Panc1 (cell line): ENCODE measurements around the gene DIS3L2. TPM values are rescaled to one million over a fixed set of nuclear protein-coding genes. Genes with fewer than 3 reads are reported as not detected.

Source experiments
- ATAC-seq: fragments of 200-7000 bp; cut with Tn5 transposase; 2 replicates; pipeline ENCODE4 v1.9.1; 2020; ENCODE audit warnings: mild to moderate bottlenecking, moderate library complexity
- BruUV-seq: library from RNA; stranded (reverse); fragments of 400-500 nt; replicated peaks from 2 replicates; lab custom pipeline; 2021; lab: Mats Ljungman, UMichigan
- CTCF ChIA-PET: fragments of 300-600 bp; sonication (Branson Sonifier 250); formaldehyde crosslinking; loops from one replicate; lab custom pipeline; 2022; ENCODE audit warnings: antibody characterized with exemption; lab: Charles Lee
- POLR2A ChIA-PET: fragments of 300-600 bp; sonication (Branson Sonifier 250); formaldehyde crosslinking; loops from one replicate; lab custom pipeline; 2022; ENCODE audit warnings: antibody characterized with exemption; lab: Charles Lee
- DNase-seq: peaks from one replicate; pipeline ENCODE4 v3.0.0-alpha.2; 2010; ENCODE audit warnings: low read depth, low spot score
- H3K27ac ChIP-seq: 2 replicates; pipeline ENCODE4 v1.5.1; 2011; ENCODE audit warnings: mild to moderate bottlenecking, low read length, inconsistent platforms
- H3K27me3 ChIP-seq: fragments of 200-500 bp; sonication (Bioruptor generic); 2 replicates; pipeline ENCODE4 v1.6.0; 2014; ENCODE audit warnings: low read length, inconsistent platforms; ENCODE audit not compliant: control insufficient read depth, insufficient read depth
- H3K36me3 ChIP-seq: fragments of 200-500 bp; sonication (Bioruptor generic); 2 replicates; pipeline ENCODE4 v1.5.1; 2014; ENCODE audit warnings: inconsistent platforms, mild to moderate bottlenecking, low read length, moderate library complexity; ENCODE audit not compliant: control insufficient read depth, insufficient read depth
- H3K4me1 ChIP-seq: 2 replicates; pipeline ENCODE4 v1.5.1; 2011; ENCODE audit warnings: inconsistent platforms, mild to moderate bottlenecking, low read length, moderate library complexity; ENCODE audit not compliant: control insufficient read depth, insufficient read depth
- H3K4me3 ChIP-seq, 2 experiments: 2 replicates each; pipeline ENCODE4 v1.5.1; 2011 to 2012; ENCODE audit warnings: low read depth in 2 of 2, low read length in 2 of 2, mild to moderate bottlenecking in 2 of 2, inconsistent platforms in 1 of 2, moderate library complexity in 1 of 2
- H3K9me3 ChIP-seq: fragments of 200-500 bp; sonication (Bioruptor generic); 2 replicates; pipeline ENCODE4 v1.5.1; 2014; ENCODE audit warnings: low read depth, mild to moderate bottlenecking, inconsistent platforms, low read length, moderate library complexity; ENCODE audit not compliant: control insufficient read depth, insufficient read depth
- CTCF ChIP-seq: fragments of 450-650 bp; IDR thresholded peaks from 2 replicates; pipeline ENCODE4 v1.5.1; 2017; ENCODE audit warnings: mild to moderate bottlenecking
- POLR2AphosphoS5 ChIP-seq: IDR thresholded peaks from 2 replicates; pipeline ENCODE4 v1.6.1; 2012; ENCODE audit warnings: mild to moderate bottlenecking, low read depth, low read length, moderate library complexity
- REST ChIP-seq, 2 experiments: IDR thresholded peaks; 2 replicates each; pipeline ENCODE4 v1.6.1; 2011 to 2012; ENCODE audit warnings: low read depth in 2 of 2, control low read depth in 1 of 2, low read length in 1 of 2, mild to moderate bottlenecking in 1 of 2, moderate library complexity in 1 of 2; ENCODE audit not compliant: insufficient read depth in 1 of 2
- SIN3A ChIP-seq: IDR thresholded peaks from 2 replicates; pipeline ENCODE4 v1.6.1; 2012; ENCODE audit warnings: low read depth, mild to moderate bottlenecking, low read length, moderate library complexity, borderline replicate concordance; ENCODE audit not compliant: insufficient read depth
- TCF7L2 ChIP-seq: IDR thresholded peaks from 2 replicates; pipeline ENCODE4 v1.6.1; 2011; ENCODE audit warnings: mild to moderate bottlenecking, low read depth, low read length, inconsistent platforms
- in situ Hi-C: cut with HindIII; loops from 2 replicates; pipeline ENCODE4 v1.10.0; 2016; ENCODE audit warnings: low sequenced_read_pairs, low pct_unique_long_range_greater_than_20kb
- intact Hi-C: fragments of 100-400 bp; cut with micrococcal nuclease; formaldehyde crosslinking; loops from one replicate; pipeline ENCODE4 v1.10.0; 2022; ENCODE audit not compliant: unreplicated experiment
- total RNA-seq: library from RNA; stranded (reverse); gene quantifications from one replicate; pipeline ENCODE4 v1.2.1, GENCODE V29; 2021; ENCODE audit not compliant: unreplicated experiment

DIS3L2 gene
- total RNA-seq, 1 experiment from 2014 or later: 28.1 TPM

- no peaks in the 10 kb centered on the region for H3K4me1 ChIP-seq
- H3K27ac ChIP-seq: no peak overlapping the region
- H3K9me3 ChIP-seq: no peaks in the 10 kb centered on the region
- DNase-seq (no peak), ATAC-seq (no peak)
- no peaks in the 10 kb centered on the region; the same call in 1 of the 2 replicates for H3K36me3 ChIP-seq
- no TSS peak for BruUV-seq
- in situ Hi-C loops (no loop called here), intact Hi-C loops (no loop called here)
- H3K27me3 ChIP-seq: no peaks in the 10 kb centered on the region
- POLR2A ChIA-PET: interaction anchor here (0.7 kb wide), 1 partner anchor 105 kb away, joined by 3 read pairs; no protein-coding TSS in a partner anchor
- CTCF ChIA-PET: no interaction called here
- no peak for TF ChIP-seq CTCF
- no peak for TF ChIP-seq TCF7L2
- no peak for TF ChIP-seq SIN3A
- TF ChIP-seq POLR2AphosphoS5: no peak
- no peak for TF ChIP-seq REST (IDR thresholded peaks at IDR 0.05; ENCODE audit: insufficient read depth in 1 of 2, low read depth in 2 of 2, low read length in 1 of 2)
- H3K4me3 ChIP-seq: no peak overlapping the region
These were observed 186.0 kb downstream of the DIS3L2 start for GRCh38 chr2:232147440-232148077.

- BruUV-seq: no TSS peak
- CTCF ChIA-PET: no interaction called here
- ATAC-seq: no peak
These were observed 200.7 kb downstream of the DIS3L2 start for GRCh38 chr2:232162187-232162586.

More at GRCh38 chr2:232162187-232162586, 200.7 kb downstream of the DIS3L2 start:
- in situ Hi-C loops (no loop called here), intact Hi-C loops (no loop called here)
- Histone ChIP-seq H3K9me3 (no peaks in the 10 kb centered on the region), H3K36me3 (no peaks in the 10 kb centered on the region; the same call in 1 of the 2 replicates), H3K27me3 (no peaks in the 10 kb centered on the region), H3K4me1 (no peaks in the 10 kb centered on the region), H3K27ac (no peak overlapping the region), H3K4me3 (no peak overlapping the region)
- TF ChIP-seq TCF7L2 (no peak), REST (IDR thresholded peaks at IDR 0.05; ENCODE audit: insufficient read depth in 1 of 2, low read depth in 2 of 2, low read length in 1 of 2) (no peak), SIN3A (no peak), CTCF (no peak), POLR2AphosphoS5 (no peak)
- DNase-seq: no peak
- POLR2A ChIA-PET: no interaction called here
